Measurements from ENCODE around the gene C19orf33. TPM values are rescaled to one million over a fixed set of nuclear protein-coding genes. Genes with fewer than 3 reads are reported as not detected.
A peak's percentile ranks its signal among the peaks of the same experiment; 100 is the strongest.

Gene C19orf33
- total and polyA plus RNA-seq, 9 of the 15 experiments (the other 6 are each of a cell fraction or from before 2014, with no cell fraction given) = 3.2 TPM; not detected in 8

GRCh38 chr19:38336638-38337359 lies 32.7 kb downstream of the C19orf33 start (continued):
- no peak for TF ChIP-seq SPI1 (IDR thresholded peaks at IDR 0.05; ENCODE audit: borderline replicate concordance, low read depth, low read length)
- TF ChIP-seq CHD1 (IDR thresholded peaks at IDR 0.05; ENCODE audit: low read length) = no peak
- no peak for TF ChIP-seq MCM7 (IDR thresholded peaks at IDR 0.05)
- no peak for TF ChIP-seq ZNF408 (CRISPR knock-in tag; IDR thresholded peaks at IDR 0.05; ENCODE audit: low read depth)
- TF ChIP-seq IFI16 (CRISPR knock-in tag; IDR thresholded peaks at IDR 0.05) = no peak
- TF ChIP-seq PHF8 (IDR thresholded peaks at IDR 0.05; ENCODE audit: borderline replicate concordance, low read length) = peak; percentile 46; the same call in 1 of the 2 replicates
- no peak for TF ChIP-seq ZSCAN29 (IDR thresholded peaks at IDR 0.05)
- TF ChIP-seq ARID4B (CRISPR knock-in tag; IDR thresholded peaks at IDR 0.05) = peak; percentile 41; the same call in 1 of the 2 replicates
- TF ChIP-seq THAP7 (CRISPR knock-in tag; IDR thresholded peaks at IDR 0.05) = no peak
- TF ChIP-seq, protein P1, sequence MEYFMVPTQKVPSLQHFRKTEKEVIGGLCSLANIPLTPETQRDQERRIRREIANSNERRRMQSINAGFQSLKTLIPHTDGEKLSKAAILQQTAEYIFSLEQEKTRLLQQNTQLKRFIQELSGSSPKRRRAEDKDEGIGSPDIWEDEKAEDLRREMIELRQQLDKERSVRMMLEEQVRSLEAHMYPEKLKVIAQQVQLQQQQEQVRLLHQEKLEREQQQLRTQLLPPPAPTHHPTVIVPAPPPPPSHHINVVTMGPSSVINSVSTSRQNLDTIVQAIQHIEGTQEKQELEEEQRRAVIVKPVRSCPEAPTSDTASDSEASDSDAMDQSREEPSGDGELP (CRISPR knock-in tag; IDR thresholded peaks at IDR 0.05; ENCODE audit: borderline replicate concordance) = 0 out of 2 replicates have a peak, but pooled peaks have one; percentile 17
- TF ChIP-seq CUX1 (CRISPR knock-in tag; IDR thresholded peaks at IDR 0.05) = no peak
- no peak for TF ChIP-seq ATF3 (IDR thresholded peaks at IDR 0.05)
- TF ChIP-seq ATF3 (CRISPR knock-in tag; conservative IDR thresholded peaks at IDR 0.05) = no peak
- TF ChIP-seq CBX3 (IDR thresholded peaks at IDR 0.05; ENCODE audit: borderline replicate concordance in 1 of 2, low read length in 2 of 2) = 0 out of 3 replicates have a peak, but pooled peaks of 1 of the 2 experiments have one; percentile 64
- TF ChIP-seq PCBP1 (IDR thresholded peaks at IDR 0.05; ENCODE audit: low read depth, low read length, poor library complexity, severe bottlenecking) = no peak

Measured in K562 (cell line).